K562 (cell line): ENCODE results near the gene SUGP1. TPM values are rescaled to one million over a fixed set of nuclear protein-coding genes. Genes with fewer than 3 reads are reported as not detected.

ENCODE experiments used
- ARHGAP35 ChIP-seq: fragments of 450-650 bp; IDR thresholded peaks from 2 replicates; pipeline ENCODE4 v1.6.1; 2018; ENCODE audit not compliant: partially characterized antibody
- ARID2 ChIP-seq: fragments of 450-650 bp; IDR thresholded peaks from 2 replicates; pipeline ENCODE4 v1.6.1; 2017; ENCODE audit warnings: antibody characterized with exemption, mild to moderate bottlenecking
- CBX8 ChIP-seq: fragments of 200-600 bp; sonication (generic); IDR thresholded peaks from 2 replicates; pipeline ENCODE4 v1.6.1; 2012; ENCODE audit warnings: borderline replicate concordance, mixed run types, low read depth, mild to moderate bottlenecking, moderate library complexity, mixed read lengths, low read length, control low read depth, inconsistent platforms; ENCODE audit not compliant: poor library complexity, severe bottlenecking; ENCODE audit errors: extremely low read depth
- ELF4 ChIP-seq: fragments of 450-650 bp; formaldehyde crosslinking; IDR thresholded peaks from 2 replicates; pipeline ENCODE4 v1.4.0; 2022; ENCODE audit warnings: missing genetic modification characterization
- EZH2 ChIP-seq: IDR thresholded peaks from 2 replicates; pipeline ENCODE4 v1.6.1; 2012; ENCODE audit warnings: low read depth, mild to moderate bottlenecking, inconsistent platforms, low read length, borderline replicate concordance
- FOXA1 ChIP-seq: fragments of 450-650 bp; IDR thresholded peaks from 2 replicates; pipeline ENCODE4 v1.6.1; 2016; ENCODE audit warnings: mild to moderate bottlenecking, borderline replicate concordance
- NFE2L1 ChIP-seq: fragments of 450-650 bp; IDR thresholded peaks from 2 replicates; pipeline ENCODE4 v1.6.1; 2016; ENCODE audit warnings: missing genetic modification characterization, low read depth, mild to moderate bottlenecking, missing compliant biosample characterization, moderate library complexity, borderline replicate concordance
- PATZ1 ChIP-seq: fragments of 250-450 bp; sonication (Bioruptor Pico); IDR thresholded peaks from 2 replicates; pipeline ENCODE4 v1.5.0; 2020; ENCODE audit warnings: mild to moderate bottlenecking, borderline replicate concordance
- POU5F1 ChIP-seq: fragments of 150-350 bp; IDR thresholded peaks from 2 replicates; pipeline ENCODE4 v1.6.1; 2014; ENCODE audit warnings: borderline replicate concordance, low read length, low read depth, mild to moderate bottlenecking; ENCODE audit not compliant: partially characterized antibody
- SMARCE1 ChIP-seq: fragments of 450-650 bp; IDR thresholded peaks from 2 replicates; pipeline ENCODE4 v1.7.1; 2016; ENCODE audit warnings: mild to moderate bottlenecking
- SRF ChIP-seq, 2 experiments: fragments of 250-450, 450-650 bp in 1 of 2; sonication (Bioruptor Pico) in 1 of 2; sonication (generic) in 1 of 2; formaldehyde crosslinking; IDR thresholded peaks; 2 replicates each; pipeline versions ENCODE4 v1.5.0 to v1.5.1; 2020 to 2022; ENCODE audit warnings: mild to moderate bottlenecking in 1 of 2, missing genetic modification reagents in 1 of 2
- TAF15 ChIP-seq: fragments of 200-400 bp; formaldehyde crosslinking; IDR thresholded peaks from 2 replicates; pipeline ENCODE4 v1.6.1; 2017; ENCODE audit warnings: mild to moderate bottlenecking, low read depth, low read length, moderate library complexity
- THAP7 ChIP-seq: fragments of 250-450 bp; sonication (Bioruptor Pico); IDR thresholded peaks from 2 replicates; pipeline ENCODE4 v1.5.0; 2021
- THRB ChIP-seq: fragments of 450-650 bp; formaldehyde crosslinking; conservative IDR thresholded peaks from 2 replicates; pipeline ENCODE4 v1.4.0; 2022; ENCODE audit warnings: mild to moderate bottlenecking, missing genetic modification characterization
- VEZF1 ChIP-seq: fragments of 200-800 bp; sonication (Bioruptor generic); IDR thresholded peaks from 2 replicates; pipeline ENCODE4 v1.6.1; 2017; ENCODE audit warnings: missing genetic modification characterization, missing compliant biosample characterization
- ZNF592 ChIP-seq: fragments of 450-650 bp; IDR thresholded peaks from 2 replicates; pipeline ENCODE4 v1.6.1; 2017; ENCODE audit warnings: antibody characterized with exemption, mild to moderate bottlenecking
- polyA plus RNA-seq, 8 experiments: library from polyadenylated mRNA; depleted of rRNA in 4 of 8; stranded (reverse) in 5 of 8; unstranded in 3 of 8; fragments of >200 nt; fragmentation: Nextera tagmentation in 2 of 8; fragmentation: Illumina TruSeq in 1 of 8; extraction: Ambion mirVana in 2 of 8; extraction: Trizol in 1 of 8; gene quantifications; 2 replicates each; pipeline versions ENCODE4 v1.2.1 to v1.2.3, GENCODE V29; 2011 to 2014; ENCODE audit warnings: inconsistent platforms in 1 of 8, missing spikeins in 1 of 8
- total RNA-seq, 7 experiments: library from RNA; depleted of rRNA in 6 of 7; stranded (reverse); fragments of >200 nt in 6 of 7; fragmentation: Illumina TruSeq in 2 of 7; extraction: Trizol in 2 of 7; gene quantifications; 2 replicates each; pipeline versions ENCODE4 v1.2.1 to v1.2.3, GENCODE V29; 2011 to 2021; ENCODE audit warnings: low replicate concordance in 1 of 7

Gene SUGP1
- total and polyA plus RNA-seq, 9 of the 15 experiments (the other 6 are each of a cell fraction or from before 2014, with no cell fraction given): 1.0 to 53.3 (median 32.4) TPM

- no peak for TF ChIP-seq THRB (CRISPR knock-in tag)
- TF ChIP-seq PATZ1 (CRISPR knock-in tag): no peak
- no peak for TF ChIP-seq ELF4 (CRISPR knock-in tag)
- TF ChIP-seq ARID2: no peak
- TF ChIP-seq NFE2L1: no peak
- no peak for TF ChIP-seq SMARCE1
- TF ChIP-seq VEZF1: peak; percentile 58; the same call in 1 of the 2 replicates
- TF ChIP-seq SRF (CRISPR knock-in tag; IDR thresholded peaks at IDR 0.05): peak in 1 of 2 experiments; percentile 43; a peak in 1 of 4 replicates
- TF ChIP-seq THAP7 (CRISPR knock-in tag): peak; percentile 80; the same call in 1 of the 2 replicates
- TF ChIP-seq ZNF592: peak; percentile 87
- TF ChIP-seq ARHGAP35: peak; percentile 95
- no peak for TF ChIP-seq EZH2
- no peak for TF ChIP-seq FOXA1
- peak; percentile 68 for TF ChIP-seq POU5F1
- no peak for TF ChIP-seq TAF15
- TF ChIP-seq CBX8: no peak
Observed at GRCh38 chr19:19320361-19321140, at the start of gene SUGP1, which contains the start of gene MAU2 (continued).
